ENCODE data around the gene KLHL11.

The KLHL11 gene, protein sequence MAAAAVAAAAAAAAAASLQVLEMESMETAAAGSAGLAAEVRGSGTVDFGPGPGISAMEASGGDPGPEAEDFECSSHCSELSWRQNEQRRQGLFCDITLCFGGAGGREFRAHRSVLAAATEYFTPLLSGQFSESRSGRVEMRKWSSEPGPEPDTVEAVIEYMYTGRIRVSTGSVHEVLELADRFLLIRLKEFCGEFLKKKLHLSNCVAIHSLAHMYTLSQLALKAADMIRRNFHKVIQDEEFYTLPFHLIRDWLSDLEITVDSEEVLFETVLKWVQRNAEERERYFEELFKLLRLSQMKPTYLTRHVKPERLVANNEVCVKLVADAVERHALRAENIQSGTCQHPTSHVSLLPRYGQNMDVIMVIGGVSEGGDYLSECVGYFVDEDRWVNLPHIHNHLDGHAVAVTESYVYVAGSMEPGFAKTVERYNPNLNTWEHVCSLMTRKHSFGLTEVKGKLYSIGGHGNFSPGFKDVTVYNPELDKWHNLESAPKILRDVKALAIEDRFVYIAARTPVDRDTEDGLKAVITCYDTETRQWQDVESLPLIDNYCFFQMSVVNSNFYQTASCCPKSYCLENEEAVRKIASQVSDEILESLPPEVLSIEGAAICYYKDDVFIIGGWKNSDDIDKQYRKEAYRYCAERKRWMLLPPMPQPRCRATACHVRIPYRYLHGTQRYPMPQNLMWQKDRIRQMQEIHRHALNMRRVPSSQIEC

DNA sequence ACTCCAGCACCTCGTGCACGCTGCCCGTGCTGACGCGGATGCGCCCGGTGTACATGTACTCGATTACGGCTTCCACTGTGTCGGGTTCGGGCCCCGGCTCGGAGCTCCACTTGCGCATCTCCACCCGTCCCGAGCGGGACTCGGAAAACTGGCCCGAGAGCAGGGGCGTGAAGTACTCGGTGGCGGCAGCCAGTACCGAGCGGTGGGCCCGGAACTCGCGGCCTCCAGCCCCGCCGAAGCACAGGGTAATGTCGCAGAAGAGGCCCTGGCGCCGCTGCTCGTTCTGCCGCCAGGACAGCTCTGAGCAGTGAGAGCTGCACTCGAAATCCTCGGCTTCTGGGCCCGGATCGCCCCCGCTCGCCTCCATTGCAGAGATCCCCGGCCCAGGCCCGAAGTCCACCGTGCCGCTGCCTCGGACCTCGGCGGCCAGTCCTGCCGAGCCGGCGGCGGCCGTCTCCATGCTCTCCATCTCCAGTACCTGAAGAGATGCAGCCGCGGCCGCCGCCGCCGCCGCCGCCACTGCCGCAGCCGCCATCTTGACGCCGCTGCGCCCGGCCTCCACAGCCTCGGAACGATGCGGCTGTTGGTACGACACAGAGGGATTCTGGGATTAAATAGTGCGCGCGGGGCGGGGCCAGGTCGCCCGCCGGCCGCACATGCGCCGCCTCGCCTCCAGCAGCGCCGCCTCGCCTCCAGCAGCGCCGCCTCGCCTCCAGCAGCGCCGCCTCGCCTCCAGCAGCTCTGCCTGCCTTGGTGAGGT lies at the start of gene KLHL11:
TSS of gene KLHL11 (minus strand) at position 588 of the 760 bp plus-strand sequence. CDS start at position 535, 53 bp downstream.
- DNase-seq, result peak; percentile 86 to 87

GRCh38 chr17:41915020-41915419 lies 49.8 kb upstream of the KLHL11 start:
- DNase-seq, result no peak

DNA sequence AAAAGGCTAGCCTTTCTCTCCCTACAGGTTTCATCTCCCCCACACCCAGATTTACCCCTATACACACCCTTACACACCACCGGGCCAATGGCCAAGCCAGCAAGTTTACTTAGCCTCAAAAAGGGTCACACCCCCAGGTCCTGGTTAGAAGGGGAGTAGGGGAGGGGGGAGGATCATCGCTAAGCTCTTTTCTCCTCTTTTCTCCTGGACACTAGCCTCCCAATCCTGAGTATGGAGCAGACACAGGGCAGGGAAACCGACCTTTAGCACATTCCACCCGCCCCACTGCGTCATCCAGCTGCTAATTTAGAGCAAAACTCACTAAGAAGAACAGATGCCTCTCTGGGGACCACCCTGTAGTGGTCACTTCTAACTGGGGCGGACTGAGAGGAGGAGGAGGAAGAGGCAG lies 49.1 kb upstream of the KLHL11 start:
- no peak for DNase-seq

DNA sequence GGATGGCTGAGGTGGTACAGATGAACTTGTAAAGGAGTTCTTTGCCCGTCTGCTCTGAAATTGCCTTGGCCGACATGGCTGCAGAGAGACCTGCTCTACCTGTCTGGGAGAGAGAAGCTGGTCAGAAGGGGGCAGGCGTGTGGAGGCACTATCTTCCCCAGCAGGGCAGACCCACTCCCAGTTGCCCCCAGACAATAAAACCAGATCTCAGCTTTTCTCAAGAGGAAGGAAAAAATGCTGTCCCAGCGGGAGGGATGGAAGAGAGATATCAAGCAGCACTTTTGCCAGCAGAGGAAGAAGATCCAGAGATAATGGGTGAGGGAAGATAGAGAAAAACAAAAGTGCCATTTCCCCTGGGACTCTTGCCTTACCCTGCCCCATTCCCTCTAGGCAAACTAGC lies 48.6 kb upstream of the KLHL11 start:
- DNase-seq, result no peak

DNA sequence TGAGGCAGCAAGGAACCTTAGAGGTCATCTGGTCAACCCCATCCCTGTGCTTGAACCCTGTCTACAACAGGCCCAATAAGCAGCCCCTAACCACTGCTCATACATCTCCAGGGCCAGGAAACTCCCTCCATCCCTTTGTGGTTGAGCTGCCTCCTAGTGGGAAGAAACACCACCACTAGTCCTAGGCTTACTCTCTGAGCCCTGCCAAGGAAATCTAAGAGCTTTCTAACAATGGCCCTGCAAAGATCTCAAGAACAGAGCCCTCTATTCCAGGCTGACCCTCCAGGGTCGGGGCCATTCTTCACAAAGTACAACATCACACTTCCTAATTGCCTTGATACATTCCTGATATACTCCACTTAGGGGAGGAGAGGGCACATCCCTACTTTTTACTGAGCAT lies 47.7 kb upstream of the KLHL11 start:
- no peak for DNase-seq

DNA sequence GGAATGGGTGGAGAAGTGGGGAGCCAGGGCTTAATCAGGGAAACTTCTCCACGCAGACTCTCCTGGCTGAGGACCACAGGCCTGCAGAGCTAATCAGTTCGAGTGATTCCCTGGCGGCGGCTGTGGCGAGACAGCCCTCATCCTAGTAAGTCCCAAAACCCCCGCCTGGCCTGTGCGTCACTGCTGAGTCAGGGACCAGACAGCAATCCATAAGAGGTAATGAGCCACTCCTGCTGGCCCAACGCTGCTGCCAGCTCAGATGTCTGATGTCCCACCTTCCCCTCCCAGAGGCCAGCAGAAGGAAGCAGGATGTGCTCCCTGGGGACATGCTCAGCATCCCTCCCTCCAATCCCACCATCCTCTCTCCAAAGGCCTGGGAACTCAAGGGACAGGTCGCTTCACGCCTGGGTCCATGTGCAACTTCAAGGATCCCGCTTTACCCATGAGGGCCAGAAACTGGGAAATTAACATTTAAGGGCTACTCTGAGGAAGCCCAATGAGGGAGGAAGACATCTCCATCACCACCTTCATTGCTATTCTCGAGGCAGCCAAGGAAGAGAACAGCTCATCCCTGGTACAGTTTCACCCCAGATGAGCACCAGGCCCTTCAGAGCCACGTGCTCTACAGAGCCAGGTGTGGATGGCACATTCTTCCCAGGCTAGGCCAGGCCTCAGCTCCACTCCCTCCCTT lies 45.6 kb upstream of the KLHL11 start:
- DNase-seq, result no peak

- no peak for DNase-seq
Measured at GRCh38 chr17:41909088-41909487, 43.9 kb upstream of the KLHL11 start.

- no peak for DNase-seq
Measured at GRCh38 chr17:41907633-41908539, 42.7 kb upstream of the KLHL11 start.

GRCh38 chr17:41907185-41907556 lies 41.9 kb upstream of the KLHL11 start:
- DNase-seq, result no peak

DNA sequence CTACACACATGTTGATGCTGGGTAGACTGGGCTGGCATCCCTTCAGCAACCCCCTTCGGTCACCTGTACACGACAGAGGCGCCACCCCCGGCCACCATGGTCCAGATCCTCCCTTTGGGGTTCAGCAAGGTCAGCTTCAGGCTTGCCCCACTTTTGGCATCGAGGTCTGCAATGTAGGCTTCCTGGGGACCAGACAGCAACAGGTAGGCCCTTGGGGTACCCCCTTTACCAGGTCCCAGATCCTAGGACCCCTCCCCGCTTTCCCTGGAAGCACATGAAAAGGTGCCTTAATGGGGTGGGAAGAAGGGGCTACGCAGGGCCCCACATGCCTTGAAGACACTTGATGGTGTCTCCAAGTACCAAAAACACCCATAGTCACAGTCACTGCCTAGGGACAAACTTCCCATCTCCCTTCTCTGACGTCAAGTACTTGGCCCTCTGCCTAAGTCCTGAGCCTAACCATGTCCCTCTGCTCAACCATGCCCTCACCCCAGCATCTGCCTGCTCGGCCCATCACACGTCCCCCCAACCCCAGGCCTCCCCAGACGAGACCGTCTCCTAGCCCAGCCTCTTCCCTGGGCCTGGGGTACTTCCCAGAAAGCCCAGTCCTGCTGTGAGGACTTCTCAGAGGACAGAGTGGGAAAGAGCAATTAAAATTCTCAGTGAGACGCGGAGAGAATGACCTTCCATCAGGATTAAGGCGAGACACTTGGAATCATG lies 41.4 kb upstream of the KLHL11 start:
- no peak for DNase-seq

- no peak for DNase-seq
Measured at GRCh38 chr17:41905172-41905571, 39.9 kb upstream of the KLHL11 start.

DNA sequence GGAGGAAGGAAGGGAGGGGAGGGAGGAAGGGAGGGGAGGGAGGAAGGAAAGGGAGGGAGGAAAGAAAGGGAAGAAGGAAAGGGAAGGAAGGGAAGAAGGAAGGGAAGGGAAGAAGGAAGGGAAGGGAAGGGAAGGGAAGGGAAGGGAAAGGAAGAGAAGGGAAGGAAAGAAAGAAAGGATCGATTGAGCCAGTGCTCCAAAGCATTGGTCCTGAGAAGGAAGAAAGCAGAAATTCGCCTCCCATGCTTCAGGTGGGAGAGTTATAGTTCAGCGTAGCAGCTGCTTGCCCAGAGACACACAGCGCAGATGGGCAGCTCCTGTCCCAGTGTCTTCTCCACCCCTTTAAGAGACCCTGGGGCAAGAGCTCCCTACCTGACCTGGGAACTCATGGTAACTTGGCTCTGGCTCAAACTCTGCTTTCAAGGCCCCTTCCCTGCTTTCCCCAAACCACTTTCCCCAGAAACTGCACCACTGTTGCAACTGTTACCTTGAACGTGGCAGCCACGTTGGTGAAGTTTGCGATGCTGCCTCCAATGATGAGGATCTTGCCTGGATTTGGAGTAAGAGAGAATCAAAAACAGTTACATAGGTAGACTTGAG lies 39.1 kb upstream of the KLHL11 start:
- DNase-seq, result no peak

DNA sequence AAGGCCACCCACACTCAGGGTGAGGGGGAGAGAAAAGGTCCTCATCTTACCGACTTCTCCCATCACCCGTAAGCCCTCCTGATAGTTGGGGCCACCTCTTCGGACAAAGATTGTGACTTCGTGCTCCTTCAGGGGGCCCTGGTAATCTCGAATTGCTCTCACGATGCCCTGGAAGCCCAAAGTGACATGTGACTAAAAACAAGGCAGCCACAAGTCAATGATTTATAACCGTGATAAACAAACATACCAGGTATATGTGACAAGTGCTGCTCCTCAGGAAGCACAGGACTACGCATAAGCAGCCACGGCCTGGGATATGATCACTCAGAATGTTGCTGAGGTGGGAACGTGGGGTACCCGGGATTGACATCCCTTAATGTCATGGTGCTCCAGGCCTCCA lies 36.4 kb upstream of the KLHL11 start:
- DNase-seq, result no peak

- no peak for DNase-seq
Measured at GRCh38 chr17:41896726-41897125, 31.5 kb upstream of the KLHL11 start.

- DNase-seq, result no peak
Measured at GRCh38 chr17:41895617-41896016, 30.4 kb upstream of the KLHL11 start.

GRCh38 chr17:41894791-41895331 lies 29.6 kb upstream of the KLHL11 start:
- DNase-seq, result no peak

DNA sequence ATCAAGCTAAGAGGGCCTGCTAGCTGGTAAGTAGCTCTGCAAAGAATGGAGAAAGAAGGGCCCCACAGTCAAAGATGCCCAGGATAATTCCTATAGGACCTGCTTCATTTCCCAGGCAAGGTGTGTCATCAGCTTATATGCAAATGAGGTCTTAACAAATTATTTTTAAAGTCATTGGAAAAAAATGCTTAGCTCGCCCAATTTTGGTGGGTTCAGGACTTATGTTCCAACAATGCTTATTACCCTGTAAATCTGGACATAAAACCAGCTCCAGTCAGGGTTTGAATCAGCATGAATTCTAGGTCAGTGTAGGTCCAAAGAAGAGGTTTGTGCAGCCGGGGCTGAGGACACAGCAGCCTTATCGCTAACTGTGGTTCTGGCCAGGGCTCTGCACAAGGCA lies 28.2 kb upstream of the KLHL11 start:
- DNase-seq, result no peak

DNA sequence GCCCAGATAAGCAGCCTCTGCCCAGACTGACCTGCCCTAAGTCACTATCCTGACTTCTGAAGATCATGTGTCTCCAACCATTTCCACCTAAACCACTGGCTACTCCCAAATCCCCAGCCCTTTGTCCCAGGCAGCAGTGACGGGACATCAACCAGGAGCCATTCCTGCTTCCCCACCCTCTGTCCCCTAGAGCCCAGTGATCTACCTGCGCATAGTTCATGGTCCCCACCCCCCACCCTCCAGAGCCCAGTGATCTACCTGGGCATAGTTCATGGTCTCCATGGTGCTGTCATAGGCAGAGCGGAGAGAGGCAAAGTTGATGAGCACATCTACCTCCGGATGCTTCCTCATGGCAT lies 26.8 kb upstream of the KLHL11 start:
- DNase-seq, result no peak

DNA sequence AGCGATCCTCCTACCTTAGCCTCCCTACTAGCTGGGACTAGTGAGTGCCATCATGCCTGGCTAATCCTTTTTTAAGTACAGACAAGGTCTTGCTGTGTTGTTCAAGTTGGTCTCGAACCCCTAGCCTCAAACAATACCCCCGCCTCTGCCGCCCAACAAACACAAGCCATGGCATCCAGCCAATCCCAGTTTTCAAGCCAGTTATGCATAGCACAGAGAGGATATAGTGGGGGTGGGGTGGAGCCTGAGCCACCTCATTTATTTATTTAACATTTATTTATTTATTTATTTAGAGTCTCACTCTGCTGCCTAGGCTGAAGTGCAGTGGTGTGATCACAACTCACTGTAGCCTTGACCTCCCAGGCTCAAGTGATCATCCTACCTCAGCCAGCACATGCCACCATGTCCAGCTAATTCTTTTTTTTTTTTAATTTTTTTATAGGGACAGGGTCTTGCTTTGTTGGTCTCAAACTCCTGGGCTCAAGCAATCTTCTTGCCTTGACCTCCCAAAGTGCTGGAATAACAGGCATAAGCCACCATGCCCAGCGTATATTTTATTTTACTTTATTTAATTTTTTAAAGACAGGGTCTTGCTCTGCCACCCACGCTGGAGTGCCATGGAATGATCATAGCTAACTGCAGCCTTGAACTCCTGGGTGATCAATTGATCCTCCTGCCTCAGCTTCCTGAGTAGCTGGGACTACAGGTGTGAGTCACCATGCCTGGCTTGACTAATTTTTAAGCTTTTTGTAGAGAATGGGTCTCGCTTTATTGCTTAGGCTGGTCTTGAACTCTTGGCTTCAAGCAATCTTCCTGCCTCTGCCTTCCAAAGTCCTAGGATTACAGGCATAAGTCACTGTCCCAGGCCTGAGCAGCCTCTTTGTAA lies 26.2 kb upstream of the KLHL11 start:
- DNase-seq, result no peak
